Esophagus muscularis mucosa (tissue), 4 donors: ENCODE measurements around the gene ZNF146. TPM values are rescaled to one million over a fixed set of nuclear protein-coding genes. Genes with fewer than 3 reads are reported as not detected.
A peak's percentile ranks its signal among the peaks of the same experiment; 100 is the strongest.
"Not testable (repeated sequence)": the region's sequence is repeated elsewhere in the genome, so short reads cannot be mapped to it uniquely, and the experiment has no call there.

Experiments used
- DNase-seq: peaks from one replicate; pipeline ENCODE4 v3.0.0-alpha.2; 2017; ENCODE audit errors: extremely low spot score
- H3K27ac ChIP-seq, 4 donors: fragments of 200-600 bp; sonication (generic); replicated peaks in 1 of 4; 1 replicate in 3 of 4; 2 replicates in 1 of 4; pipeline ENCODE4 v1.5.1; 2016 to 2019; ENCODE audit warnings: mild to moderate bottlenecking in 1 of 4
- H3K27me3 ChIP-seq, 4 donors: fragments of 200-600 bp; sonication (generic); one replicate each; pipeline versions ENCODE4 v1.5.1 to v1.6.0; 2016 to 2019
- H3K36me3 ChIP-seq, 4 donors: fragments of 200-600 bp; sonication (generic); one replicate each; pipeline ENCODE4 v1.5.1; 2016 to 2019
- H3K4me1 ChIP-seq, 4 donors: fragments of 200-600 bp; sonication (generic); one replicate each; pipeline ENCODE4 v1.5.1; 2016 to 2019
- H3K4me3 ChIP-seq, 4 donors: fragments of 200-600 bp; sonication (generic); 1 replicate in 2 of 4; 2 replicates in 2 of 4; pipeline ENCODE4 v1.5.1; 2016 to 2019; ENCODE audit warnings: mild to moderate bottlenecking in 4 of 4, moderate library complexity in 1 of 4
- H3K9me3 ChIP-seq, 4 donors: fragments of 200-600 bp; sonication (generic); 1 replicate in 3 of 4; 2 replicates in 1 of 4; pipeline ENCODE4 v1.5.1; 2016 to 2019
- EP300 ChIP-seq: sonication (generic); formaldehyde crosslinking; IDR thresholded peaks from one replicate; pipeline ENCODE4 v1.6.1; 2017; ENCODE audit warnings: antibody characterized with exemption
- POLR2A ChIP-seq: fragments of 450-650 bp; IDR thresholded peaks from one replicate; pipeline ENCODE4 v1.6.1; 2017; ENCODE audit warnings: antibody characterized with exemption, moderate library complexity, mild to moderate bottlenecking, low read depth
- POLR2AphosphoS5 ChIP-seq, 2 donors: sonication (generic); formaldehyde crosslinking; IDR thresholded peaks; one replicate each; pipeline ENCODE4 v1.6.1; 2017; ENCODE audit warnings: antibody characterized with exemption in 2 of 2
- WGBS: methylation state at CpG from one replicate; pipeline ENCODE4 v1.1.5; 2018; 5-methylcytosine and 5-hydroxymethylcytosine counted together
- intact Hi-C: fragments of 100-400 bp; cut with DNase I; formaldehyde crosslinking; loops from one replicate; pipeline ENCODE4 v1.15.1; 2023
- total RNA-seq, 4 donors: library from RNA; depleted of rRNA; stranded (reverse); fragments of >200 nt; gene quantifications; one replicate each; pipeline versions ENCODE4 v1.1.0 to v1.2.1, GENCODE V29; 2016
- TF ChIP-seq, protein P1 (sequence below), 3 experiments: fragments of 200-600 bp in 2 of 3; fragments of 450-650 bp in 1 of 3; sonication (generic) in 2 of 3; IDR thresholded peaks; one replicate each; pipeline ENCODE4 v1.5.1; 2017 to 2019; ENCODE audit warnings: antibody characterized with exemption in 3 of 3, mild to moderate bottlenecking in 2 of 3, moderate library complexity in 1 of 3

ZNF146 gene
- total RNA-seq, 4 donors from 2014 or later: 44.9 to 78.2 (median 49.9) TPM

DNA sequence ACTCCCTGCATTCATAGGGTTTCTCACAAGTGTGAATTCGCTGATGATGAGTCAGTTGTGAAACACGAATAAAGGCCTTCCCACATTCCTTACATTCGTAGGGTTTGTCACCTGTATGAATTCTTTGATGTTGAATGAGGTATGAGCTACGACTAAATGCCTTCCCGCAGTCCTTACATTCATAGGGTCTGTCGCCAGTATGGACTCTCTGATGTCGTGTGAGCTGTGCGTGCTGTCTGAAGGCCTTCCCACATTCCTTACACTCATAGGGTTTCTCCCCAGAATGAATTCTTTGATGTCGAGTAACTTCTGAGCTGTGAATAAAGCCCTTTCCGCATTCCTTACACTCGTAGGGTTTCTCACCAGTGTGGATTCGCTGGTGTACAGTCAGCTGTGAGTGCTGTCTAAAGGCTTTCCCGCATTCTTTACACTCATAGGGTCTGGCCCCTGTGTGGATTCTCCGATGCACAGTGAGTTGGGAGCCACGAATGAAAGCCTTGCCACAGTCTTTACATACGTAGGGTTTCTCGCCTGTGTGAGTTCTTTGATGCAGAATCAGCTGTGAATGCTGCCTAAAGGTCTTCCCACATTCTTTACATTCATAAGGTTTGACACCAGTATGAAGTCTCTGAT, 32.2 kb upstream of the ZNF146 start:
- H3K4me1 ChIP-seq: no peaks in the 10 kb centered on the region
- peak overlapping the region in 1 of 4 donors; percentile 10 for H3K27ac ChIP-seq
- H3K4me3 ChIP-seq: no peak overlapping the region
- H3K27me3 ChIP-seq: no peaks in the 10 kb centered on the region
- H3K9me3 ChIP-seq: no peaks in the 10 kb centered on the region
- intact Hi-C loops: no loop called here
- peaks cover 11 to 32% (median 14%) of the 10 kb centered on the region in 4 donors for H3K36me3 ChIP-seq
- no peak for TF ChIP-seq POLR2AphosphoS5 (IDR thresholded peaks at IDR 0.05)
- TF ChIP-seq, protein P1, sequence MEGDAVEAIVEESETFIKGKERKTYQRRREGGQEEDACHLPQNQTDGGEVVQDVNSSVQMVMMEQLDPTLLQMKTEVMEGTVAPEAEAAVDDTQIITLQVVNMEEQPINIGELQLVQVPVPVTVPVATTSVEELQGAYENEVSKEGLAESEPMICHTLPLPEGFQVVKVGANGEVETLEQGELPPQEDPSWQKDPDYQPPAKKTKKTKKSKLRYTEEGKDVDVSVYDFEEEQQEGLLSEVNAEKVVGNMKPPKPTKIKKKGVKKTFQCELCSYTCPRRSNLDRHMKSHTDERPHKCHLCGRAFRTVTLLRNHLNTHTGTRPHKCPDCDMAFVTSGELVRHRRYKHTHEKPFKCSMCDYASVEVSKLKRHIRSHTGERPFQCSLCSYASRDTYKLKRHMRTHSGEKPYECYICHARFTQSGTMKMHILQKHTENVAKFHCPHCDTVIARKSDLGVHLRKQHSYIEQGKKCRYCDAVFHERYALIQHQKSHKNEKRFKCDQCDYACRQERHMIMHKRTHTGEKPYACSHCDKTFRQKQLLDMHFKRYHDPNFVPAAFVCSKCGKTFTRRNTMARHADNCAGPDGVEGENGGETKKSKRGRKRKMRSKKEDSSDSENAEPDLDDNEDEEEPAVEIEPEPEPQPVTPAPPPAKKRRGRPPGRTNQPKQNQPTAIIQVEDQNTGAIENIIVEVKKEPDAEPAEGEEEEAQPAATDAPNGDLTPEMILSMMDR (IDR thresholded peaks at IDR 0.05): no peak
- TF ChIP-seq EP300: no peak
- TF ChIP-seq POLR2A: no peak
- WGBS: 90% methylated on average over 17 of the region's 17 CpGs
- no peak for DNase-seq

DNA sequence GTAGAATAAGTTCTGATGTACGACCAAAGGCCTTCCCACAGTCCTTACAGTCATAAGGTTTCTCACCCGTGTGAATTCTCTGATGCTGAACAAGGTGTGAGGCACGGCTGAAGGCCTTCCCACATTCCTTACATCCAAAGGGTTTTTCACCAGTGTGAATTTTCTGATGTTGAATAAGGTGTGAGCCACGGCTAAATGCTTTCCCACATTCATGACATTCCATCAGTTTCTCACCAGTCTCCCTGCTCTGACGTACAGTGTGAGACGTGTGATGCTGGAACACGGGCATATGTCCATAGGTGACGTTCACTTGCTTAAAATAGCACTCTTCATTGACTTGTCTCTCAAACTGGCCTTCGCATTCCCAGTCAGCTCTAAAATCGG, 31.7 kb upstream of the ZNF146 start:
- no peaks in the 10 kb centered on the region for H3K4me1 ChIP-seq
- H3K36me3 ChIP-seq: peaks cover 11 to 33% (median 17%) of the 10 kb centered on the region in 4 donors
- H3K9me3 ChIP-seq: no peaks in the 10 kb centered on the region
- peak overlapping the region in 1 of 4 donors; percentile 10 for H3K27ac ChIP-seq
- TF ChIP-seq, protein P1 (IDR thresholded peaks at IDR 0.05): no peak
- TF ChIP-seq EP300 (no peak), POLR2A (no peak), POLR2AphosphoS5 (IDR thresholded peaks at IDR 0.05) (no peak)
- no peak for DNase-seq
- H3K4me3 ChIP-seq: no peak overlapping the region
- intact Hi-C loops: no loop called here
- no peaks in the 10 kb centered on the region for H3K27me3 ChIP-seq
- 74% methylated on average over 9 of the region's 10 CpGs for WGBS

DNA sequence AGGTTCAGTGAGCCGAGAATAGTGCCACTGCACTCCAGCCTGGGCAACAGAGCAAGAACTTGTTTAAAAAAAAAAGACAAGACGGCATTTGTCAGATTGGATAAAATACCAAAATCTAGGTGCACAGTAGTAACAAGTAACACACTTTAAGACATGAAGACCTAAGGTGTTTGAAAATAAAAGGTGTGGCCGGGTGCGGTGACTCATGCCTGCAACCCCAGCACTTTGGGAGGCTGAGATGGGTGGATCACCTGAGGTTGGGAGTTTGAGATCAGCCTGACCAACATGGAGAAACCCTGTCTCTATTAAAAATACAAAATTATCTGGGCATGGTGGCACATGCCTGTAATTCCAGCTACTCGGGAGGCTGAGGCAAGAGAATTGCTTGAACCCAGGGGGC, 28.2 kb upstream of the ZNF146 start:
- H3K36me3 ChIP-seq: peaks cover 11 to 35% (median 22%) of the 10 kb centered on the region in 4 donors
- 97% methylated on average over 5 of the region's 5 CpGs for WGBS
- H3K4me3 ChIP-seq, H3K27me3 ChIP-seq, H3K4me1 ChIP-seq, H3K27ac ChIP-seq, DNase-seq, intact Hi-C loops, H3K9me3 ChIP-seq: not testable (repeated sequence)

- TF ChIP-seq, protein P1 (IDR thresholded peaks at IDR 0.05): no peak
- TF ChIP-seq POLR2AphosphoS5 (IDR thresholded peaks at IDR 0.05) (no peak), EP300 (no peak), POLR2A (no peak)
- Histone ChIP-seq H3K9me3 (no peaks in the 10 kb centered on the region), H3K36me3 (peaks cover 14 to 52% (median 40%) of the 10 kb centered on the region in 4 donors), H3K4me1 (no peaks in the 10 kb centered on the region), H3K27ac (no peak overlapping the region), H3K27me3 (no peaks in the 10 kb centered on the region), H3K4me3 (no peak overlapping the region)
- intact Hi-C loops: loop anchor here (10.0 kb wide), 1 partner anchor 289 kb away; the partner anchor contains the start of gene ZNF566
- no peak for DNase-seq
- 100% methylated on average over 2 of the region's 2 CpGs for WGBS
These were observed 18.7 kb upstream of the ZNF146 start for GRCh38 chr19:36196249-36196648.

DNA sequence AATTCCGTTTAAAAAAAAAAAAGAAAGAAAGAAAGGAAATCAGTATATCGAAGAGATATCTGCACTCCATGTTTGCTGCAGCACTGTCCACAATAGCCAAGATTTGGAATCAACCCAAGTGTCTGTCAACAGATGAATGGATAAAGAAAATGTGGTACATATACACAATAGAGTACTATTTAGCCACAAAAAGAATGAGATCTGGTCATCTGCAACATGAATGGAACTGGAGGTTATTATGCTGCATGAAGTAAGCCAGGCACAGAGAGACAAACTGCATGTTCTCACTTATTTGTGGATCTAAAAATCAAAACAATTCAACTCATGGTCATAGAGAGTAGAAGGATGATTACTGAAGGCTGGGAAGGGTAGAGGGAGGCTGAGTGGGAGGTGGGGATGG, 16.8 kb upstream of the ZNF146 start:
- intact Hi-C loops: loop anchor here (10.0 kb wide), 1 partner anchor 287 kb away; the partner anchor contains the start of gene ZNF566
- H3K36me3 ChIP-seq: peaks cover 18 to 46% (median 35%) of the 10 kb centered on the region in 4 donors
- no peak overlapping the region for H3K27ac ChIP-seq
- TF ChIP-seq EP300 (no peak), POLR2AphosphoS5 (IDR thresholded peaks at IDR 0.05) (no peak), POLR2A (no peak)
- TF ChIP-seq, protein P1 (IDR thresholded peaks at IDR 0.05): no peak
- no peak overlapping the region for H3K4me3 ChIP-seq
- no peaks in the 10 kb centered on the region for H3K9me3 ChIP-seq
- 80% methylated on average over 2 of the region's 2 CpGs for WGBS
- DNase-seq: no peak
- H3K27me3 ChIP-seq: no peaks in the 10 kb centered on the region
- no peaks in the 10 kb centered on the region for H3K4me1 ChIP-seq
